Trophoblast cell (in vitro differentiated cells and primary cell): ENCODE measurements around the gene EMILIN2. TPM values are rescaled to one million over a fixed set of nuclear protein-coding genes. Genes with fewer than 3 reads are reported as not detected.

Experiments used
- DNase-seq, 2 donors: peaks; one replicate each; pipeline ENCODE4 v3.0.0-alpha.2; 2016
- H2AFZ ChIP-seq: 2 replicates; pipeline ENCODE4 v1.6.1; 2013; ENCODE audit warnings: low read length, moderate library complexity, mild to moderate bottlenecking; ENCODE audit not compliant: insufficient read depth, poor library complexity
- H2AK5ac ChIP-seq: 2 replicates; pipeline ENCODE4 v1.6.1; 2013; ENCODE audit warnings: mild to moderate bottlenecking, low read length
- H2BK120ac ChIP-seq: 2 replicates; pipeline ENCODE4 v1.6.1; 2013; ENCODE audit warnings: low read length, mild to moderate bottlenecking, moderate library complexity; ENCODE audit not compliant: insufficient read depth, poor library complexity
- H2BK12ac ChIP-seq: 2 replicates; pipeline ENCODE4 v1.6.1; 2013; ENCODE audit warnings: mild to moderate bottlenecking, low read length, moderate library complexity
- H2BK5ac ChIP-seq: 2 replicates; pipeline ENCODE4 v1.6.1; 2013; ENCODE audit warnings: low read length, low read depth, moderate library complexity, mild to moderate bottlenecking; ENCODE audit not compliant: poor library complexity
- H3K14ac ChIP-seq: 2 replicates; pipeline ENCODE4 v1.6.1; 2013; ENCODE audit warnings: mild to moderate bottlenecking, low read length
- H3K18ac ChIP-seq: 2 replicates; pipeline ENCODE4 v1.6.1; 2013; ENCODE audit warnings: mild to moderate bottlenecking, low read length
- H3K23ac ChIP-seq: 2 replicates; pipeline ENCODE4 v1.6.1; 2013; ENCODE audit warnings: low read length
- H3K27ac ChIP-seq: 2 replicates; pipeline ENCODE4 v1.5.1; 2013; ENCODE audit warnings: low read depth, mild to moderate bottlenecking, inconsistent platforms, low read length, moderate library complexity
- H3K27me3 ChIP-seq: 2 replicates; pipeline ENCODE4 v1.6.1; 2013; ENCODE audit warnings: inconsistent platforms, mild to moderate bottlenecking, low read length, moderate library complexity; ENCODE audit not compliant: insufficient read depth
- H3K36me3 ChIP-seq, 2 experiments: 1 replicate in 1 of 2; 2 replicates in 1 of 2; pipeline ENCODE4 v1.6.1; 2013; ENCODE audit warnings: low read length in 2 of 2, mild to moderate bottlenecking in 2 of 2, moderate library complexity in 1 of 2; ENCODE audit not compliant: insufficient read depth in 2 of 2, control insufficient read depth in 1 of 2
- H3K4ac ChIP-seq: 2 replicates; pipeline ENCODE4 v1.6.1; 2013; ENCODE audit warnings: low read depth, mild to moderate bottlenecking, low read length, moderate library complexity
- H3K4me1 ChIP-seq, 2 experiments: 1 replicate in 1 of 2; 2 replicates in 1 of 2; pipeline ENCODE4 v1.6.1; 2013; ENCODE audit warnings: low read length in 2 of 2, mild to moderate bottlenecking in 2 of 2, moderate library complexity in 1 of 2; ENCODE audit not compliant: insufficient read depth in 2 of 2, control insufficient read depth in 1 of 2
- H3K4me2 ChIP-seq: 2 replicates; pipeline ENCODE4 v1.6.1; 2013; ENCODE audit warnings: inconsistent platforms, mild to moderate bottlenecking, low read length, moderate library complexity
- H3K4me3 ChIP-seq: 2 replicates; pipeline ENCODE4 v1.5.1; 2013; ENCODE audit warnings: mild to moderate bottlenecking, low read depth, low read length, inconsistent platforms
- H3K79me1 ChIP-seq: one replicate; pipeline ENCODE4 v1.6.1; 2013; ENCODE audit warnings: low read length
- H3K79me2 ChIP-seq: 2 replicates; pipeline ENCODE4 v1.6.1; 2013; ENCODE audit warnings: low read length, mild to moderate bottlenecking; ENCODE audit not compliant: control insufficient read depth, insufficient read depth, poor library complexity
- H3K9ac ChIP-seq: 2 replicates; pipeline ENCODE4 v1.6.1; 2013; ENCODE audit warnings: mild to moderate bottlenecking, low read length
- H3K9me3 ChIP-seq: 2 replicates; pipeline ENCODE4 v1.6.1; 2013; ENCODE audit warnings: low read depth, mild to moderate bottlenecking, control low read depth, inconsistent platforms, low read length; ENCODE audit not compliant: insufficient read depth
- H4K12ac ChIP-seq: 2 replicates; pipeline ENCODE4 v1.6.1; 2013; ENCODE audit warnings: low read depth, mild to moderate bottlenecking, low read length, moderate library complexity
- H4K8ac ChIP-seq: 2 replicates; pipeline ENCODE4 v1.6.1; 2013; ENCODE audit warnings: low read depth, mild to moderate bottlenecking, low read length, moderate library complexity
- H4K91ac ChIP-seq: one replicate; pipeline ENCODE4 v1.6.1; 2013; ENCODE audit warnings: low read depth, mild to moderate bottlenecking, low read length, moderate library complexity
- WGBS: extraction: QIAGEN DNeasy Blood & Tissue Kit; methylation state at CpG from one replicate; pipeline ENCODE4 v1.1.7; 2013; ENCODE audit warnings: missing lambda C conversion rate; ENCODE audit not compliant: insufficient read length, insufficient coverage; ENCODE audit errors: extremely low coverage; 5-methylcytosine and 5-hydroxymethylcytosine counted together
- polyA plus RNA-seq: library from polyadenylated mRNA; stranded (reverse); fragments of 200-250 nt; gene quantifications from 2 replicates; pipeline ENCODE4 v1.2.3, GENCODE V29; 2013

EMILIN2 gene
- 18.4 and 19.0 TPM in 2 replicates for polyA plus RNA-seq

- peak within 1 kb of the TSS; percentile 91 for H3K4me2 ChIP-seq
- H3K23ac ChIP-seq = no peak within 1 kb of the TSS
- WGBS = no CpG with 5 or more reads among the region's 80 CpGs
- peaks cover 11% of the 10 kb centered on the region for H3K79me1 ChIP-seq
- H4K12ac ChIP-seq = peak within 1 kb of the TSS; percentile 78
- peak within 1 kb of the TSS; percentile 95 for H3K18ac ChIP-seq
- H2AFZ ChIP-seq = peak within 1 kb of the TSS; percentile 80
- peak within 1 kb of the TSS; percentile 72 for H3K4me3 ChIP-seq
- no peaks in the 10 kb centered on the region for H3K36me3 ChIP-seq
- peak; percentile 21 to 60 for DNase-seq
- H2BK12ac ChIP-seq = peak within 1 kb of the TSS; percentile 84
- H3K14ac ChIP-seq = peak within 1 kb of the TSS; percentile 81
- no peaks in the 10 kb centered on the region for H3K9me3 ChIP-seq
- peak within 1 kb of the TSS; percentile 78 for H3K9ac ChIP-seq
- H3K4ac ChIP-seq = peak within 1 kb of the TSS; percentile 84
- H3K79me2 ChIP-seq = peaks cover 11% of the 10 kb centered on the region
- H3K27me3 ChIP-seq = no peaks in the 10 kb centered on the region
- H2AK5ac ChIP-seq = no peak within 1 kb of the TSS
- H4K8ac ChIP-seq = peak within 1 kb of the TSS; percentile 77
- peak within 1 kb of the TSS; percentile 69 for H2BK120ac ChIP-seq
- peak within 1 kb of the TSS; percentile 78 for H4K91ac ChIP-seq
- H3K27ac ChIP-seq = peak within 1 kb of the TSS; percentile 44
- H3K4me1 ChIP-seq = peaks cover 2 to 5% of the 10 kb centered on the region in 2 experiments
- H2BK5ac ChIP-seq = peak within 1 kb of the TSS; percentile 39
Observed at GRCh38 chr18:2846636-2847316, at the start of gene EMILIN2. TSS of gene EMILIN2 (plus strand) at chr18:2847006. CDS start at chr18:2847189, 183 bp downstream.

- Histone ChIP-seq H3K18ac (no peak overlapping the region), H3K79me2 (no peaks in the 10 kb centered on the region), H3K27me3 (no peaks in the 10 kb centered on the region), H3K4me2 (no peak overlapping the region), H3K4ac (no peak overlapping the region), H3K14ac (no peak overlapping the region), H3K27ac (no peak overlapping the region), H3K4me3 (no peak overlapping the region), H2BK5ac (no peak overlapping the region), H4K8ac (no peak overlapping the region), H2BK12ac (no peak overlapping the region), H3K79me1 (no peaks in the 10 kb centered on the region), H3K9me3 (no peaks in the 10 kb centered on the region), H3K9ac (no peak overlapping the region), H3K36me3 (peaks cover 5 to 8% of the 10 kb centered on the region in 2 experiments), H2AK5ac (no peak overlapping the region), H4K91ac (no peak overlapping the region), H2BK120ac (no peak overlapping the region), H2AFZ (no peak overlapping the region), H4K12ac (no peak overlapping the region), H3K23ac (no peak overlapping the region), H3K4me1 (no peaks in the 10 kb centered on the region)
- no peak for DNase-seq
- no CpG with 5 or more reads among the region's 1 CpG for WGBS
Observed at GRCh38 chr18:2797951-2798350, 48.9 kb upstream of the EMILIN2 start.

GRCh38 chr18:2799369-2799768 is 47.4 kb upstream of the EMILIN2 start:
- no peak overlapping the region for H2BK5ac ChIP-seq
- no peak overlapping the region for H3K4me2 ChIP-seq
- no peak overlapping the region for H2BK120ac ChIP-seq
- H4K8ac ChIP-seq = no peak overlapping the region
- H2AK5ac ChIP-seq = no peak overlapping the region
- H3K9ac ChIP-seq = no peak overlapping the region
- no CpG with 5 or more reads among the region's 2 CpGs for WGBS
- no peak for DNase-seq
- no peak overlapping the region for H3K4me3 ChIP-seq
- no peak overlapping the region for H4K12ac ChIP-seq
- no peak overlapping the region for H3K14ac ChIP-seq
- H3K27ac ChIP-seq = no peak overlapping the region
- no peaks in the 10 kb centered on the region for H3K9me3 ChIP-seq
- no peak overlapping the region for H4K91ac ChIP-seq
- H3K79me1 ChIP-seq = no peaks in the 10 kb centered on the region
- no peak overlapping the region for H2AFZ ChIP-seq
- no peaks in the 10 kb centered on the region for H3K4me1 ChIP-seq
- H3K27me3 ChIP-seq = no peaks in the 10 kb centered on the region
- H3K4ac ChIP-seq = no peak overlapping the region
- H3K18ac ChIP-seq = no peak overlapping the region
- peaks cover 5 to 9% of the 10 kb centered on the region in 2 experiments for H3K36me3 ChIP-seq
- H3K79me2 ChIP-seq = no peaks in the 10 kb centered on the region
- no peak overlapping the region for H3K23ac ChIP-seq
- H2BK12ac ChIP-seq = no peak overlapping the region

GRCh38 chr18:2805970-2806943 is 40.5 kb upstream of the EMILIN2 start:
- no peak overlapping the region for H4K91ac ChIP-seq
- no peak overlapping the region for H3K18ac ChIP-seq
- H3K4ac ChIP-seq = no peak overlapping the region
- H3K79me2 ChIP-seq = no peaks in the 10 kb centered on the region
- no peak overlapping the region for H2AK5ac ChIP-seq
- no peak overlapping the region for H2BK5ac ChIP-seq
- no CpG with 5 or more reads among the region's 8 CpGs for WGBS
- H3K36me3 ChIP-seq = peaks cover 0 to 2% of the 10 kb centered on the region in 2 experiments
- H3K4me1 ChIP-seq = peaks cover 3 to 5% of the 10 kb centered on the region in 2 experiments
- H4K12ac ChIP-seq = no peak overlapping the region
- no peaks in the 10 kb centered on the region for H3K27me3 ChIP-seq
- no peak overlapping the region for H3K27ac ChIP-seq
- H2BK12ac ChIP-seq = no peak overlapping the region
- no peak overlapping the region for H4K8ac ChIP-seq
- no peak overlapping the region for H3K14ac ChIP-seq
- H3K23ac ChIP-seq = no peak overlapping the region
- H2AFZ ChIP-seq = no peak overlapping the region
- H3K9ac ChIP-seq = no peak overlapping the region
- H3K79me1 ChIP-seq = peaks cover 3% of the 10 kb centered on the region
- H3K4me2 ChIP-seq = no peak overlapping the region
- peaks cover 6% of the 10 kb centered on the region for H3K9me3 ChIP-seq
- H3K4me3 ChIP-seq = no peak overlapping the region
- no peak overlapping the region for H2BK120ac ChIP-seq
- DNase-seq = peak in 1 of 2 donors; percentile 42
